Measurements from ENCODE around the gene PSMA6.

- TF ChIP-seq EZH2phosphoT487 (IDR thresholded peaks at IDR 0.05; ENCODE audit: insufficient read depth, low read depth) (no peak), EZH2 (IDR thresholded peaks at IDR 0.05; ENCODE audit: insufficient read depth, poor library complexity, severe bottlenecking) (no peak)
These were observed 11.2 kb downstream of the PSMA6 start for GRCh38 chr14:35303149-35303935.

All from GM23248 (cell line).